ENCODE measurements around the gene NME7. TPM values are rescaled to one million over a fixed set of nuclear protein-coding genes. Genes with fewer than 3 reads are reported as not detected.
A peak's percentile ranks its signal among the peaks of the same experiment; 100 is the strongest.

Gene NME7
- polyA plus RNA-seq, 1 donor from 2014 or later: 10.7 TPM

DNA sequence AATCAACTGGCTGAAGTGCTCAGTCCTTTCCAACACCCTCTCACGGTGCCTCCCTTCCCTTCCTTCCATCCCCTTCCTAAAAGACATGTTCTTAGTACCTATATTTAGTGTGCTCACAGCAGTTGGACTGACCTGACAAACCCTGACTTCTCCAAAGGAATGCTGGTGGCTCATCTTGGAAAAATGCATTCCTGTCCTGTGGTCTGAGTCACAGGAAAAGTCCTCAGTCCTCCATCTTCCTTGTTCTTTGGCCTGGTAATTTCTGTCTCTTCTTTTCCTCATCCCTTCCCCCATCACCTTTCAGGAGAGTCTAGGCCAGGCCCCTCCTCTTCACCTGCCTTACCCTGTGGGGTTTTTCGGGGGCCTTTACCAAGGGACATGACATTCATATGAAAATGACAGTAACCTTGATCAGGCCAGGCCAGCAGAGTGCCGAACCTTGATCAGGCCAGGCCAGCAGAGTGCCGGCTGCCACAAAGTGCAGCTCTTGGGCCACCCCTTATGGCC is 253.9 kb downstream of the NME7 start:
- Mint-ChIP-seq H3K36me3 (no peaks in the 10 kb centered on the region), H3K4me1 (peaks cover 10 to 19% (median 14%) of the 10 kb centered on the region in 3 donors), H3K27ac (peak overlapping the region in 1 of 3 donors; percentile 61), H3K27me3 (peaks cover 13% of the 10 kb centered on the region), H3K9me3 (no peaks in the 10 kb centered on the region), H3K4me3 (peak overlapping the region in 3 of 4 donors; percentile 10 to 29 (median 27))

DNA sequence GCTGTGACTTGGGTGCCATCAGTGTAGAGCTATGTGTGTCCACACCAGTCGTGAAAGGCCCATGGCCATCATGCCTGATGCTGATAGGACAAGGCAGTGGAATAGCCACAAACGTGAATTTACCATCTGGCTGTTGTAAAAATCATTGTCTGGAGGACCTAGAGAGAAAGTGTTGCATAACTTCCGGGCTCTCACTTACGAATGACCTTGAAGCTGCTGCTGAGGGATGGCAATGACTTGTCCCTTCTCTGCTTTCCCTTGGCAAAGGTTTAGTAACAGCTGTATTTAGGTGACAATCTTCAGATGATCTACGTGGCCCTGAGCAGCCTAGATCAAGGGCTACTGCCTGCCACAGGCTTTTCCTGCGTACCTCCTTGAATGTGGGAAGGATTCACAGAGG is 255.4 kb downstream of the NME7 start:
- H3K4me1 Mint-ChIP-seq: peaks cover 14 to 23% (median 19%) of the 10 kb centered on the region in 3 donors
- no peak overlapping the region for H3K4me3 Mint-ChIP-seq
- no peak overlapping the region for H3K27ac Mint-ChIP-seq
- no peaks in the 10 kb centered on the region for H3K9me3 Mint-ChIP-seq
- H3K36me3 Mint-ChIP-seq: no peaks in the 10 kb centered on the region
- H3K27me3 Mint-ChIP-seq: peaks cover 16% of the 10 kb centered on the region

DNA sequence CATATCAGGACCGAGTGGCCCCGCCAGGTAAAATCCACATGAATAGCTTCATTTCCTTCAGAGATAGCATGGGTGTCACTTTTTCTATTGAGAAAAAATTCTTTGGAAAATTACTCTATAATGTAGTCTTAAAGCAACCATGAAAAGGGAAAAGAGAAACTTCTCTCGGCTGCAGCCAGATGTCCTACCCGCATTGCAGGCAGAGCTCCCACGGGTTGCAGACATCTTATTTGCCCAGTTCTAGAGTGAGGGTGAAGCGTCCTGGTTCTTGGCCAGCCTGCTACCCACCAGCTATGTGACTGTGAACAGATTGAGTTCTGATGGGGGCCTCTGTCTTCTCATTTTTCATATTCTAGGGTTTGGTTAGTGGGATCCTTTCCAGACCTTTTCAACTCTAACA is 256.1 kb downstream of the NME7 start:
- H3K27ac Mint-ChIP-seq: no peak overlapping the region
- no peaks in the 10 kb centered on the region for H3K36me3 Mint-ChIP-seq
- H3K4me1 Mint-ChIP-seq: peaks cover 15 to 22% (median 16%) of the 10 kb centered on the region in 3 donors

DNA sequence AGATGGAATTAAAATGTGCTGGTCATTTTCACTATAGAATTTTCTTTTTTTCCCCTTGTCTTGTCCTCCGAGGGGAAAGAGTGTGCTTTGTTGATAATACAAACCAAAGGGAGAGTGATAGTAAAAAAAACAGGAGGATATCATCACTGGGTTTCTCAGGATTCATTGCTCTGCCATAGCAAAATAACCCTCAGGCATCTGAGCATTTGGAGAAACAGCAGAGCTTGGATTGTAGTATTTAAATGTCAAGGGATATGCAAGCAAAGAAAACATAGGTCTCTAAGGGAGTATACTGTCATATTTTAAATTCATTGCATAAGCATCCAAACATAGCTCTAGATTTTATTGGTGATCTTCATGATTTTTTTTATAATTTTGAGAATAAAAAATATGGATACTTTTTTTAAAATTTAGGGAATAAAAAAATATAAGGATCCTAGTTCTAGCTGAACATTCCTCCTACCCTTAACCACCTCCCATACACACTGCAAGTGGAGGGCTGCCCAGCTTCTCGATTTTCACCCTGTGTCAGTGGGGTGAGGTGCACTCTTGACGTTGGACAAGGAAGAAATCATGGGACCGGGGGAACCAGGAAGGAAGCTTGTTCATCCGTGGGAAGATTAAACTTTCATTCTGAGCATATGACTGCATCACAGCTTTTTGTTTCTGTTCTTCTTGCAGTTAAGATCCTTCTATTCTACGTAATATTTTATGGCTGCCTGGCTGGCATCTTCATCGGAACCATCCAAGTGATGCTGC is 256.7 kb downstream of the NME7 start:
- Mint-ChIP-seq H3K4me1 (peaks cover 10 to 16% (median 11%) of the 10 kb centered on the region in 3 donors), H3K9me3 (no peaks in the 10 kb centered on the region), H3K27me3 (peaks cover 18% of the 10 kb centered on the region), H3K36me3 (no peaks in the 10 kb centered on the region), H3K27ac (no peak overlapping the region), H3K4me3 (peak overlapping the region in 2 of 4 donors; percentile 12 to 91)

More for the DNA sequence above, 256.1 kb downstream of the NME7 start:
- Mint-ChIP-seq H3K4me3 (no peak overlapping the region), H3K27me3 (peaks cover 18% of the 10 kb centered on the region), H3K9me3 (no peaks in the 10 kb centered on the region)

DNA sequence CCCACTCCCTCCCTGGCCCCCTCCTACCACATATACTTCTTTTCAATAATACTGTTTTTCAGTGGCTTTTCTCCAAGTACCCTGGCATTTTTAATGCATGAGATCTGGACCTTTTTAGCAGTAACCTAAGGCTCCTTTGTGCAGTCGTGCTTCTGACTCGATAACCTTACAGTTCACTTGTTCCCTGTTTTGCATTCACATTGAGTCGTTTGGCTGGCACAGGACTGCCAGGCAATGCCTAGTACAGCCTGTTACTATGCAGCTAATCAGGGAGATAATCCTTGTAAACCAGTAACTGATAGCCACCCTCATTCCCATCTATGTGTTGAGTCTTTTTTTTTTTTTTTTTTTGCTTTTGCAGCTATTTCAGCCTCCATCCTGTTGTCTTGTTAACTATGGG is 257.4 kb downstream of the NME7 start:
- Mint-ChIP-seq H3K36me3 (no peaks in the 10 kb centered on the region), H3K27ac (no peak overlapping the region), H3K27me3 (peaks cover 18% of the 10 kb centered on the region), H3K9me3 (no peaks in the 10 kb centered on the region), H3K4me3 (peak overlapping the region in 2 of 4 donors; percentile 75 to 91), H3K4me1 (peaks cover 9 to 14% (median 10%) of the 10 kb centered on the region in 3 donors)

DNA sequence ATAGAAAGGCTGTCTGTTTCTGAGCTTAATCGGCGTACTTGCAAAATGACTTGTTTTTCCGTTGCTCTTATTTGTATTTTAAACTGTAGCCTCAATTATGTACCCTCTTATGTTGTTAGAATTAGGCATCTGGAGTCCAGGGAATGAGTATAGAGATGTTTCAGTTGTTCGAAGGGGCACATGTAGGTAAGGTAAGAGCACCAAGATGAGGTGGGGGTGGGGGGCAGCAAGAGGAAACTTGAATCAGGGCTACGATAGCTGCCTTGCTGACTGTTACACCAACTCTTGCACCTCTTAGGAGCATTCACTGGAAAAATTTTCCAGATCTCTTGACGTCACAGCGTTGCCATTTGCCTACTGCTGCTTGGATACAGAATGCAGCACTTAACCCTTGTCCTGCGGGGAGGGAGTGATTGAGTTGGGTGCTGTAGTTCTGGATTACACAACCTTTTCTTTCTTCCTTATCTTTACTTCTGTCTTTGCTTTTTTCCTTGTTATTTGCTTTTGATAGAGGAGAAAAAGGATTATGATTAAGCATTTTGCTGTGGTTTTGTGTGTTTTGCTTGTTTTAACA is 257.9 kb downstream of the NME7 start:
- Mint-ChIP-seq H3K27me3 (peaks cover 22% of the 10 kb centered on the region), H3K4me3 (peak overlapping the region in 3 of 4 donors; percentile 50 to 91 (median 75)), H3K36me3 (no peaks in the 10 kb centered on the region), H3K27ac (peak overlapping the region in 1 of 3 donors; percentile 39), H3K4me1 (peaks cover 9 to 14% (median 10%) of the 10 kb centered on the region in 3 donors), H3K9me3 (no peaks in the 10 kb centered on the region)

DNA sequence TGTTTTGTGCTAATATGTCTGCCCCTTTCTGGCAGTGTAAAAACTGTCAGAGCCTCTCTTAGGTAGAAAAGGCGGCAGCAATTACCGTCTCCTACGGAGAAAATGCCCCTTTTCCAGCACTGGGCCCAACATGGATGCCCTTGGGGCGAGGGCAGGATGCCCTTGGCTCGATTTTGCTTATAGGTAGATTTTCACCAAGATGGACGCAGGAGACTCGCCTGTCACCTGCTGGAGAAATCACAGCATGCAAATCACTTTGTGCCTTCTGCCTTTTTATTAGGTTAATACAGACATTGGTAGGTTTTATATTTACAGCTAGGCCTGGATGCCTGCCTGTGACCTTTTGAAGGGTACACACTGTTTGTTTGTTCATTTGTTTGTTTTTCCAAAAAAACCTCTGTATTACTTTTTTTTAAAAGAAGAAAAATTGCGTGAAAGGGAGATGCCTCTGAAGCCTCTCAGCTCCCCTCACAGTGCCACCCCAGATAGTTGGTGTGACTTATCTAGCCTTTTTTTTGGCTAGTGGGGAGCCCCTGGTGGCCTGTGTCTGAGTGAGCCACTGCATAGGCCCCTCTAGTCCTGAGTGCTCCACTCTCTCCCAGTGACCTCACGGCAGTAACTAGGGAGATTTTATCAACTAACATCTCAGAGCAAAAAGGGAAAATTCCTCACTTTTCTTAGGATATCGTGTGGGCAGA is 258.6 kb downstream of the NME7 start:
- H3K4me3 Mint-ChIP-seq: peak overlapping the region in 3 of 4 donors; percentile 9 to 92 (median 91)
- no peaks in the 10 kb centered on the region for H3K36me3 Mint-ChIP-seq
- H3K4me1 Mint-ChIP-seq: peaks cover 9 to 14% (median 10%) of the 10 kb centered on the region in 3 donors
- peaks cover 22% of the 10 kb centered on the region for H3K27me3 Mint-ChIP-seq
- H3K27ac Mint-ChIP-seq: peak overlapping the region in 2 of 3 donors; percentile 39 to 64
- H3K9me3 Mint-ChIP-seq: no peaks in the 10 kb centered on the region

DNA sequence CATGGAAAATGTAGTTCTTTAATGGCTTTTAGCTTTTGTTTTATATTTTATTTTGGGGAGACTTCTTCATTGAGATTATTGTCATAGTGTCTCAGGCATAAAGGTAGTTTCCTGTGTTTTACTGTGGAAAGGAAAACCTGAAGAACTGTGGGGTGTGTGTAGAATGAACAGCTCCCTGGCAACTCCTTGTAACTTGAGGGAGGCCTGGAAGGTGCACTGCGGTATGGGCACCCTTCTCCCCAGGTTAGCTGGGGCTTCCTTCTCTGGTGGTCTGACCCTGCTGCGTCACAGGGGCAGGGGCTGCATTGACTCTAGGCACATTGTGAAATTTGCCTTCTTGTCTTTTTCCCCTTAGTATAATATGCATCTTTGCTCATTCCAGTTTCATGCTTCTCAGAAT is 259.4 kb downstream of the NME7 start:
- Mint-ChIP-seq H3K9me3 (no peaks in the 10 kb centered on the region), H3K27me3 (peaks cover 22% of the 10 kb centered on the region), H3K4me3 (peak overlapping the region; percentile 77 to 92 (median 91)), H3K27ac (peak overlapping the region in 1 of 3 donors; percentile 39), H3K36me3 (no peaks in the 10 kb centered on the region), H3K4me1 (peaks cover 9 to 13% (median 10%) of the 10 kb centered on the region in 3 donors)

DNA sequence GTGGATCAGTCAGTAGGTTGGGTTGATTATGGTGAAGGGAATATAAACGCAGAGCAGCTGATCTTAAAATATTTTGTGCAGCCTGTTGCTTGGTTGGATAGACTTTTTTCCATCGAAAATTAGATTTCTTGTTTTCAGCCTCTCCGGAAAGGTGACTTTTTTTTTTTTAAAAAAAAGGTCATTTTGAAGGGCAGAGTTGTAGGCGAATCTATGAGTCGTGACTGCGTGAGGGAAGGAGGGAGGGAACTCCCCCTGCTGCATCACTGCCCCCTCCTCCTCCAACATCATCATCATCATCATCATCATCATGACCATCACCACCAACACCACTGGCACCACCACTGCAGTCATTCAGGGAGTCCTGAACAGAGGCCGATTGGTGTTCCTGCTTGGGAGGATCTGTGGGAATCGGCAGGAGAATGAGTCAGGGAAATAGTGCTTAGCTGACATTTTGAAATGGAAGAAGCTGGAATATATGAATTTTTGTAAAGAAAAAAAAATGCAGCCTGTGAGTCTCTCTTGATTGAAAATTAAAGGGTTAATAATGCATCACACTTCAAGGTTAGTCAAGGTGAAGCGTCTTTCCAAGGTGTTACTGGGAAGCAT is 259.9 kb downstream of the NME7 start:
- Mint-ChIP-seq H3K36me3 (no peaks in the 10 kb centered on the region), H3K27me3 (peaks cover 22% of the 10 kb centered on the region), H3K9me3 (no peaks in the 10 kb centered on the region), H3K4me1 (peaks cover 9 to 13% (median 10%) of the 10 kb centered on the region in 3 donors), H3K27ac (peak overlapping the region in 2 of 3 donors; percentile 39 to 72), H3K4me3 (peak overlapping the region; percentile 90 to 92 (median 91))

DNA sequence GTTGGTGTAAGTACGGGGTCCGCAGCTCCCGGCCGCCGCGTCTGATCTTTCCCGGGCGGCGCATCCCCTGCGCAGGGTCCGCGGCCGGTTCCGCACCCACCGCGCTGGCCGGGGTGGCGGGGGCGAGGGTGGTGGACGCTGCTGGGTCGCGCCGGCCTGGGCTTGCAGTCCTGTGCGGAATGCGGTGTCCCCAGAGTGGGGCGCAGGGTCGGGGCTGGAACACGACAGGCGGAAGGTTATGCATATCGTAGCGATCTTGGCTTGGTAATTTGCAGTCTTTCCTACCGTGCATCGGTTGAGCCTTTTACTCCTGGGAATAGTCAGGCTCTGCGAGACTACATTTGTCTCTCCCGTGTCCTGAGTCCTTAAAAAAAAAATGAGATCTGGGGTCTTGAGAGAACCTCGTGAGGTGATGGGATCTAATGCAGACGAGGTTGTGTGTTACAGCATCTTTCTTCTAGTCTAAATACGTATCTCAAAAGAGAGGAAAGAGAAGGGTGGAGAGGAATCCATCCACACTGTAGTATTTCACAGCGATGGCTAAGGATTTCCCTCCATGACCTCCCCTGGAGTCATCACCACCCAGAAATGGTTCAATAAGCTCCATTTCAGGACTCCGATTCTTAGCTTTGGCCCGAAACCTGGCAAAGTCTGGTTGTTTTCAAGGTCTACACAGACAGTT is 260.5 kb downstream of the NME7 start:
- Mint-ChIP-seq H3K27me3 (peaks cover 17% of the 10 kb centered on the region), H3K4me1 (peaks cover 9 to 13% (median 10%) of the 10 kb centered on the region in 3 donors), H3K9me3 (no peaks in the 10 kb centered on the region), H3K4me3 (peak overlapping the region; percentile 90 to 92 (median 91)), H3K36me3 (no peaks in the 10 kb centered on the region), H3K27ac (peak overlapping the region in 2 of 3 donors; percentile 39 to 64)

DNA sequence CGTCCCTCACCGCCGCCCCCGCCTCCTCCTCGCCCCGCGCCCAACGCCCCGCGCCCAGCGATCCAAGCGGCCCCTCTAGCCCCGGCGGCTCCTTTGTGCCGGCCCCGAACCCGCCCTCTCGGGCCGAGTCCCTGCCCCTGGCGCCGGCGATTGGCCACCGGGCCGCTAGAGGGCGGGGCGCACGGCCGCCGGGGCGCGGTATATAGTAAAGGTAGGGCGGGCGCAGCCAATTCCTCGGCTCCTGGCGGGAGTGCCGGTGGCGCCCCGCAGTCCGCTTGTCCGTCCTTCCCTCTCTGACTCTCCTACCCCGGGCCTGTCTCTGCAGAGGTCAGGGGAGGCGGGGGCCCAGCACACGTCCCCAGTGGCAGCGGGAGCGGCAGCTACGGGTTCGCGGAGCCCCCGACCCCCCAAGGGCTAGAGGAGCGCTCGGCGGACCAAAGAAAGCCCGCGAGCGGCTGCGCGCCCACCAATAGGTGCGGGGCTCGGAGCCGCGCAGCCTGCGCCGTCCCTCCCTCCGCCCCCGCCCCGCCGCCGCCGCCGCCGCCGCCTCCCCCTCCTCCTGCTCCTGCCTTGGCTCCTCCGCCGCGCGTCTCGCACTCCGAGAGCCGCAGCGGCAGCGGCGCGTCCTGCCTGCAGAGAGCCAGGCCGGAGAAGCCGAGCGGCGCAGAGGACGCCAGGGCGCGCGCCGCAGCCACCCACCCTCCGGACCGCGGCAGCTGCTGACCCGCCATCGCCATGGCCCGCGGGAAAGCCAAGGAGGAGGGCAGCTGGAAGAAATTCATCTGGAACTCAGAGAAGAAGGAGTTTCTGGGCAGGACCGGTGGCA is 261.3 kb downstream of the NME7 start, which contains the start of gene ATP1B1:
ATP1B1 (plus strand) TSS at position 596 of the 826 bp plus-strand sequence; CDS start at position 736, 140 bp downstream.
- Mint-ChIP-seq H3K27ac (peak within 1 kb of the TSS in 2 of 3 donors; percentile 46 to 71), H3K9me3 (no peaks in the 10 kb centered on the region), H3K4me1 (peaks cover 9 to 13% (median 10%) of the 10 kb centered on the region in 3 donors), H3K36me3 (no peaks in the 10 kb centered on the region), H3K27me3 (peaks cover 16% of the 10 kb centered on the region), H3K4me3 (peak within 1 kb of the TSS; percentile 91 to 94 (median 92))

DNA sequence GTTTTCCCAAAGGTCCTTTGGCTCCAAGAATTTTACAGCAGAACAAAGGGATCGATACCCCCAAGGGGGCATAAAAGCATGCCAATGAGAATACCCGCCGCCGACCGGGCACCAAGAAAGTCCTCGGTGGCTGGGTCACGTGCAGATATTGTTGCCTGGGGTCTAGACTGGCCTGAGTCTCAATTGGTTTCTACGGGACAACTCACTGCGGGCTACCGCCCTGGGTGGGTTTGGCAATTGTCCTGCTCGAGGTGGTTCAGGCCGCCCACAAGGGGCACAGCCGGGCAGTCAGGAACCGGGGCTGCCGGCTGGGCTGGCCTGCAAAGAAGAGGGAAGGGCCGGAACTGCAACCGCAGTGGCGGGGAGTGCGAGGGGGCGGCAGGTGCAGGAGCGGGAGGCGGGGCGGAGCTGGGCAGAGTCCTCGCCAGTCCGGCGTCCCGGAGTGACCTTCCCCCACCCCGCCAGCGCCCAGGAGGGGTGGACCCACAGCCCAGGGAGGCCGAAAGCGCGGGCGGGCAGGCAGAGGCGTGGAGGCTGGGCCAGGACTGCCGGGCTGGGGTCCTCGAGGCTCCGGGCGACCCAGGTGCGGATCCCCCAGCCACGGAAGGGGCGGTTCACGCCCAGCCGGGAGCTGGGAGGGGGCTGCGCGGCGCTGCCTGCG is 262.0 kb downstream of the NME7 start:
- Mint-ChIP-seq H3K4me3 (peak overlapping the region in 3 of 4 donors; percentile 82 to 94 (median 86)), H3K27me3 (peaks cover 16% of the 10 kb centered on the region), H3K27ac (no peak overlapping the region), H3K36me3 (no peaks in the 10 kb centered on the region), H3K9me3 (no peaks in the 10 kb centered on the region), H3K4me1 (peaks cover 9 to 13% (median 10%) of the 10 kb centered on the region in 3 donors)

DNA sequence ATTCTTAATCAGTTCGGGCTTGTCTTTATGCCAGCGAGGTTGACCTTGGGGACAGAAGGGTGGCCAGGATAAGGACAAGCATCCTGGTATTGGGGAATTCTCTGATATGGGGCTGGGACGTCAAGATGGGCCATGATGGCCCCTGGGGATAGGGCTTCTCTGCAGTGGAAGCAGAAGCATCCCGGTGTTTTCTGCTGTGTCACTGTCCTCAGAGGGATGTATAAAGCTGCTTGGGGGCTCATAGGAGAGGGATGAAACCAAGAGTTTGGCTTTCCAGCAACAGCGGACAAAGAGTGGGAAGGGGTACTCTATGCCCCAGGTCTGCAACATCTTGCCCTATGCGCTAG is 262.5 kb downstream of the NME7 start:
- peaks cover 9 to 13% (median 10%) of the 10 kb centered on the region in 3 donors for H3K4me1 Mint-ChIP-seq

More for the DNA sequence above, 262.5 kb downstream of the NME7 start:
- no peaks in the 10 kb centered on the region for H3K36me3 Mint-ChIP-seq
- peak overlapping the region in 1 of 3 donors; percentile 55 for H3K27ac Mint-ChIP-seq
- peak overlapping the region in 3 of 4 donors; percentile 82 to 86 (median 86) for H3K4me3 Mint-ChIP-seq
- peaks cover 16% of the 10 kb centered on the region for H3K27me3 Mint-ChIP-seq
- H3K9me3 Mint-ChIP-seq: no peaks in the 10 kb centered on the region

Measured in IgD-negative memory B cell (primary cell).